Erythroblast (primary cell): ENCODE results near the gene POLR2H.

Source experiments
- GATA1 ChIP-seq: IDR thresholded peaks from 2 replicates; pipeline ENCODE4 v1.6.1; 2011; ENCODE audit warnings: low read depth, mild to moderate bottlenecking, control low read depth, low read length, moderate library complexity
- POLR2A ChIP-seq: IDR thresholded peaks from 2 replicates; pipeline ENCODE4 v1.6.1; 2011; ENCODE audit warnings: mild to moderate bottlenecking, low read length

- TF ChIP-seq POLR2A (no peak), GATA1 (no peak)
These were observed 53.1 kb downstream of the POLR2H start for GRCh38 chr3:184414418-184415202.
